Measurements from ENCODE around the gene KRT86.

The KRT86 gene

GRCh38 chr12:52254180-52254964 is 20.1 kb upstream of the KRT86 start:
- ChIA-PET CTCF (interaction anchor here (0.9 kb wide), 2 partner anchors 9 to 32 kb away, joined by 3 read pairs; no protein-coding TSS in a partner anchor), POLR2A (no interaction called here)
- DNase-seq (ENCODE audit: extremely low spot score): no peak
- TF ChIP-seq BHLHE40 (IDR thresholded peaks at IDR 0.05; ENCODE audit: borderline replicate concordance) (no peak), FOXM1 (IDR thresholded peaks at IDR 0.05; ENCODE audit: borderline replicate concordance) (no peak), ELF4 (IDR thresholded peaks at IDR 0.05) (no peak), SUZ12 (IDR thresholded peaks at IDR 0.05) (no peak), L3MBTL2 (conservative IDR thresholded peaks at IDR 0.05) (no peak), SP1 (IDR thresholded peaks at IDR 0.05) (no peak), CTBP1 (IDR thresholded peaks at IDR 0.05; ENCODE audit: borderline replicate concordance) (no peak), FOXA1 (IDR thresholded peaks at IDR 0.05) (no peak), LEF1 (IDR thresholded peaks at IDR 0.05; ENCODE audit: borderline replicate concordance) (no peak), FOXK2 (IDR thresholded peaks at IDR 0.05) (no peak), NFRKB (IDR thresholded peaks at IDR 0.05) (no peak), PKNOX1 (IDR thresholded peaks at IDR 0.05) (no peak), TARDBP (IDR thresholded peaks at IDR 0.05) (no peak), ZNF384 (IDR thresholded peaks at IDR 0.05) (no peak), HDGF (IDR thresholded peaks at IDR 0.05; ENCODE audit: borderline replicate concordance) (no peak), ARNT (IDR thresholded peaks at IDR 0.05) (no peak)

GRCh38 chr12:52254965-52255751 is 19.3 kb upstream of the KRT86 start:
- ChIA-PET POLR2A (no interaction called here), CTCF (interaction anchor here (0.9 kb wide), 2 partner anchors 10 to 33 kb away, joined by 3 read pairs; no protein-coding TSS in a partner anchor)
- TF ChIP-seq FOXA1 (IDR thresholded peaks at IDR 0.05) (no peak), SUZ12 (IDR thresholded peaks at IDR 0.05) (no peak), CTBP1 (IDR thresholded peaks at IDR 0.05; ENCODE audit: borderline replicate concordance) (no peak)
- no peak for DNase-seq (ENCODE audit: extremely low spot score)

GRCh38 chr12:52255926-52256583 is 18.4 kb upstream of the KRT86 start:
- ChIA-PET POLR2A (no interaction called here), CTCF (interaction anchor here (1.4 kb wide), 1 partner anchor 34 kb away, joined by 7 read pairs; no protein-coding TSS in a partner anchor)
- no peak for DNase-seq (ENCODE audit: extremely low spot score)
- TF ChIP-seq HDGF (IDR thresholded peaks at IDR 0.05; ENCODE audit: borderline replicate concordance) (no peak), L3MBTL2 (conservative IDR thresholded peaks at IDR 0.05) (no peak), LEF1 (IDR thresholded peaks at IDR 0.05; ENCODE audit: borderline replicate concordance) (no peak), FOXM1 (IDR thresholded peaks at IDR 0.05; ENCODE audit: borderline replicate concordance) (no peak), TARDBP (IDR thresholded peaks at IDR 0.05) (no peak), SUZ12 (IDR thresholded peaks at IDR 0.05) (no peak), FOXA1 (IDR thresholded peaks at IDR 0.05) (no peak), CTBP1 (IDR thresholded peaks at IDR 0.05; ENCODE audit: borderline replicate concordance) (no peak), PKNOX1 (IDR thresholded peaks at IDR 0.05) (no peak), BHLHE40 (IDR thresholded peaks at IDR 0.05; ENCODE audit: borderline replicate concordance) (no peak), NFRKB (IDR thresholded peaks at IDR 0.05) (no peak), SP1 (IDR thresholded peaks at IDR 0.05) (no peak), ARNT (IDR thresholded peaks at IDR 0.05) (no peak), ZNF384 (IDR thresholded peaks at IDR 0.05) (no peak)

GRCh38 chr12:52256584-52256935 is 17.9 kb upstream of the KRT86 start:
- no peak for DNase-seq (ENCODE audit: extremely low spot score)
- ChIA-PET POLR2A (no interaction called here), CTCF (interaction anchor here (0.7 to 1.4 kb wide), 2 partner anchors 22 to 34 kb away, joined by 5 to 7 read pairs; no protein-coding TSS in a partner anchor)

More at GRCh38 chr12:52256584-52256935, 17.9 kb upstream of the KRT86 start:
- TF ChIP-seq ZNF384 (IDR thresholded peaks at IDR 0.05): no peak
- TF ChIP-seq LEF1 (IDR thresholded peaks at IDR 0.05; ENCODE audit: borderline replicate concordance): no peak
- no peak for TF ChIP-seq HDGF (IDR thresholded peaks at IDR 0.05; ENCODE audit: borderline replicate concordance)
- TF ChIP-seq CTBP1 (IDR thresholded peaks at IDR 0.05; ENCODE audit: borderline replicate concordance): no peak
- no peak for TF ChIP-seq TARDBP (IDR thresholded peaks at IDR 0.05)
- TF ChIP-seq BHLHE40 (IDR thresholded peaks at IDR 0.05; ENCODE audit: borderline replicate concordance): no peak
- no peak for TF ChIP-seq SUZ12 (IDR thresholded peaks at IDR 0.05)
- TF ChIP-seq ARNT (IDR thresholded peaks at IDR 0.05): no peak
- no peak for TF ChIP-seq FOXK2 (IDR thresholded peaks at IDR 0.05)
- TF ChIP-seq FOXM1 (IDR thresholded peaks at IDR 0.05; ENCODE audit: borderline replicate concordance): no peak
- no peak for TF ChIP-seq L3MBTL2 (conservative IDR thresholded peaks at IDR 0.05)
- TF ChIP-seq FOXA1 (IDR thresholded peaks at IDR 0.05): no peak
- TF ChIP-seq SP1 (IDR thresholded peaks at IDR 0.05): no peak
- no peak for TF ChIP-seq PKNOX1 (IDR thresholded peaks at IDR 0.05)
- TF ChIP-seq NFRKB (IDR thresholded peaks at IDR 0.05): no peak
- no peak for TF ChIP-seq ELF4 (IDR thresholded peaks at IDR 0.05)
